HG03469 (cell line): ENCODE results near the gene ACOT7.
A peak's percentile ranks its signal among the peaks of the same experiment; 100 is the strongest.
"Not testable (repeated sequence)": the region's sequence is repeated elsewhere in the genome, so short reads cannot be mapped to it uniquely, and the experiment has no call there.

ENCODE experiments used
- ATAC-seq: cut with Tn5 transposase; IDR thresholded peaks from one replicate; pipeline ENCODE4 v1.9.1; 2021; ENCODE audit warnings: mild to moderate bottlenecking, moderate library complexity, moderate number of reproducible peaks; ENCODE audit not compliant: unreplicated experiment

The ACOT7 gene

DNA sequence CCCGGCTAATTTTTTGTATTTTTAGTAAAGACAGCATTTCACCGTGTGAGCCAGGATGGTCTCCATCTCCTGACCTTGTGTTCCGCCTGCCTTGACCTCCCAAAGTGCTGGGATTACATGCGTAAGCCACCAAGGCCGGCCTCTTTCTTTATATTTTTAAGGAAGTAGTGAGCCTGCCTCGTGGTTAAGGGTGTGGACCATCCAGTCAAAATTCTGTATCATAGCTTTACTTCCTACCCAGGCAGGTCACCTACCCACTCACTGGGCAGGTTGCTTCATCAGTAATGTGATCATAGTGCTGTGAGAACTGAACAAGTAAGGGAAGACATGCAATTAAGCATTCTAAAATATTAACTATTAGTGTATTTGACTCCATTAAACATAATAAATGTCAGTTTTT lies 8.1 kb upstream of the ACOT7 start:
- no peak for ATAC-seq

DNA sequence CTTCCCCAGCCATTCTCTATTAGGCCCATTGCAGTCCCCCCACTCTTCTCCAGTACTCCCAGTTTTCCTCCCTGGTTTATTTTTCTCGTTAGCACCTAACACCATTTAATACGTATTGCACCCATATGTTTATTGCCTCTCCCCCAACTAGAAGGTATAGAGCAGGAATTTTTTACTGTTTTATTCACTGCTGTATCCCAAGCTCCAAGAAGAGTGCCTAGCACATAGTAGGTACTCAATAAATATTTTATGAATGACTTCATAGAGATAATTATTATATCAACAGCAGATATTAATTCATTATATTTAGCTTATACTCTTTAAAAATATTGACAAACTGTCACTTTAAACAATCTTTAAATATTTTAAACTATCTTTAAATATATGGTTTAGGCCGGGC lies 5.7 kb upstream of the ACOT7 start:
- ATAC-seq = no peak

DNA sequence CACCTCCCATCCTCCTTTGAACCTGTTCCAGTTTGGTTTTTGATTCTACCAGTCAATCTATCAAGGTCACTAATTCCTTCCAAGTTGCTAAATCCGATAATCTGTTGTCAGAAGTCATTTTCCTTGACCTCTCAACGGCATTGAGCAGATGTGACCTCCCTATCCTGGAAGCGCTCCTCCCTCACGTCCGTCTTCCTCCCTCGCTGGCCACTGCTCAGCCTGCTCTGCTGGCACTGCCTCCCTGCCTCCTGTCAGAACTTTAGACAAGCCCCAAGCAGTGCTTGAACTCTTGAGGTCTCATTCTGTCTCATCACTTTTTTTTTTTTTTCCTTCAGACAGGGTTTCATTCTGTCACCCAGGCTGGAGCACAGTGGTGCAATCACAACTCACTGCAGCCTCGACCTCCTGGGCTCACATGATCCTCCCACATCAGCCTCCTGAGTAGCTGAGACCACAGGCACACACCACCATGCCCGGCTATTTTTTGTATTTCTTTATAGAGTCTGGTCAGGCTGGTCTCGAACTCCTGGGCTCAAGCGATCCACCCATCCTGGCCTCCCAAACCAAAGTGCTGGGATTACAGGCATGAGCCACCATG lies 4.4 kb upstream of the ACOT7 start:
- no peak for ATAC-seq

- ATAC-seq = no peak
These were observed 3.4 kb upstream of the ACOT7 start for GRCh38 chr1:6396998-6397397.

GRCh38 chr1:6395781-6396244 lies 2.2 kb upstream of the ACOT7 start:
- ATAC-seq = not testable (repeated sequence)

DNA sequence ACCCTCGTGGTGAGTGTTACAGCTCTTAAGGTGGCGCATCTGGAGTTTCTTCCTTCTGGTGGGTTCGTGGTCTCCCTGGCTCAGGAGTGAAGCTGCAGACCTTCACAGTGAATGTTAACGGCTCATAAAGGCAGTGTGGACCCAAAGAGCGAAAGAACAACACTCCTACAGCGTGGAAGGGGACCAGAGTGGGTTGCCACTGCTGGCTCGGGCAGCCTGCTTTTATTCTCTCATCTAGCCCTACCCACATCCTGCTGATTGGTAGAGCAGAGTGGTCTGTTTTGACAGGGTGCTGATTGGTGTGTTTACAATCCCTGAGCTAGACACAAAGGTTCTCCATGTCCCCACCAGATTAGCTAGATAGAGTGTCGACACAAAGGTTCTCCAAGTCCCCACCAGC lies 1.6 kb upstream of the ACOT7 start:
- not testable (repeated sequence) for ATAC-seq

- peak; percentile 3 for ATAC-seq
These were observed 663 bp downstream of the ACOT7 start for GRCh38 chr1:6392809-6393399.

GRCh38 chr1:6391951-6392808 lies 1.4 kb downstream of the ACOT7 start:
- no peak for ATAC-seq

GRCh38 chr1:6389971-6390370 lies 3.6 kb downstream of the ACOT7 start:
- no peak for ATAC-seq

DNA sequence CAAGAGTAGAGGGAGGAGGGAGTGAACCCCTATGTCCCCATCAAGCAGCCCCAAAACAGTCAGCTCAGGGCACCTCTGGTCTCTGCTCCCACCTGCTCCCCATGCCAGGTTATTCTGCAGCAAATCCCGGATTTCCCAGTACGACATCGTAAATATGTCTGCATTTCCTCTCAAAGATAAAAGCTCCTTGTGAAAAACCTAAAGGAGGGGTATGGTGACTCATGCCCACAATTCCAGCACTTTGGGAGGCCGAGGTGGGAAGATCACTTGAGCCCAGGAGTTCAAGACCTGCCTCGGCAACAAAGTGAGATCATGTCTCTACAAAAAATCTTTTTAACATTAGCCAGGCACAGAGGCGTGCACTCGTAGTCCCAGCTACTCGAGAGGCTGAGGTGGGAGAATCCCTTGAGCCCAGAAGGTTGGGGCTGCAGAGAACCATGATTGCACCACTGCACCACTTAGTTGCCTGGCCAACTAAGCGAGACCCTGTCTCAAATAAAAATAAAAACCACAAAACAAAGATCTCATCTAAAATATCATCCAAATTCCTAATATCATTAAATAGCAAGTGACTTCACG lies 7.1 kb downstream of the ACOT7 start:
- no peak for ATAC-seq

DNA sequence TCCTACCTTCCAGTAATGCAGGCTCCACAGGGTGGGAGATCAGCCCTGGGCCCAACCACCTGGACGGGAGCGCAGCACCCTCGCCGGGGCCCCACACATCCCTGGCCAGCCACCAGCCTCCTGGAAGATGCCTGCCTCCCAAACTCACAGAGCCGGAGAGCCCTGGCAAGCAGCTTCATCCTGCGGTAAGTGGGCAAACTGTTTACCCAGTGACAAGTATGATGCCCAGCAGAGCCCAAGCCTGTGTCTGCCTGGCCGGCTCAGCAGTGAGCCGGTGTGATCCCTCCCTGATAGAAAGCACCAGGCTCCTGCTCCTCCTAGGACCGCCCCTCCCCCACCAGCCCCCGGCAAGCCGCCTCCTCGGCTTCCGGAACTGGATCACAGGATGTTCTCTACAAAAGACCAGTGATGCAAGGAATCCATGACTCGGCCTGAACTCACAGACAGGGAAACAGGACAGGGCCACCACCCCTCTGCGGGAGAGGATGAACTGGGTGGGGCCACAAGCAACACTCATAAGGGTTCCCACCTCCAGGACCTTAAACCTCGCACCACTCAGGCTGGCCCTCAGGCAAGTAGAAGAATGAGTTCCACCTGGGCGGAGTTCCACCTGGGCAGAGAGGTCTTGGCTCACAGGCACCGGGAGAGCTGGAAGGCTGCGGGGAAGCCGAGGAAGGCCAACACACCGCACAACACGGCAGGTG lies 7.9 kb downstream of the ACOT7 start:
- ATAC-seq = no peak

DNA sequence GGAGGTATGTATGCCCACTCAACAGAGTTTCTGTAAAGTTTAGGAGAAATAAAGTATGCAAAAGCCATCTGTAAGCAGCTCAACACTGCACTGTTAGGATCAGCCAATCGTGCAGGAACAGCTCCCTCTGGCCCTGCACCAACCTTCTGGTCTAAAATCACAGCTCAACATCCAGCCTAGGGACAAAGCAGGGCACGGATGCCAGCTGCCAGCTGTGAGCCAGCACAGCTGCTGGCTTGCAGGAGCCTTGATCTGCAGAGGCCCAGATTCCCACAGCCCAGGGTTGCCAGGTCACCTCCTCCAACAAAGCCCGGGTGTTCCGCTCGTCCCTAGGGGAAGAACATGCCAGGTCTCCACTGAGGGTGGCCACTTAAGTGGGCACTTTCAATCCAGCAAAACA lies 8.6 kb downstream of the ACOT7 start:
- no peak for ATAC-seq

DNA sequence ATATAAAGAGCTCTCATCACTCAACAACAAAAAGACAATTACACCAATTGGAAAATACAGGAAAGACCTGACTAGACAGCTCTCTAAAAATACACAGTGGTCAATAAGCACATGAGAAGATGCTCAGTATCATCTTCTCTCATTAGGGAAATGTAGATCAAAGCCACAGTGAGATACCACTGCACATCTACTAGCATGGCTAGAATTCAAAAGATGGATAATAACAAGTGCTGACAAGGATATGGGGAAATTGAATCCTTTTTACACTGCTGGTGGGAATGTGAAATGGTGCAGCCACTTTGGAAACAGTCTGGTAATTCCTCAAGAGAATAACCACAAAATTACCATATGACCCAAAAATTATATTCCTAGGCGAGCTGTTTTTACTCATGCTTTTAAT lies 9.4 kb downstream of the ACOT7 start:
- no peak for ATAC-seq

DNA sequence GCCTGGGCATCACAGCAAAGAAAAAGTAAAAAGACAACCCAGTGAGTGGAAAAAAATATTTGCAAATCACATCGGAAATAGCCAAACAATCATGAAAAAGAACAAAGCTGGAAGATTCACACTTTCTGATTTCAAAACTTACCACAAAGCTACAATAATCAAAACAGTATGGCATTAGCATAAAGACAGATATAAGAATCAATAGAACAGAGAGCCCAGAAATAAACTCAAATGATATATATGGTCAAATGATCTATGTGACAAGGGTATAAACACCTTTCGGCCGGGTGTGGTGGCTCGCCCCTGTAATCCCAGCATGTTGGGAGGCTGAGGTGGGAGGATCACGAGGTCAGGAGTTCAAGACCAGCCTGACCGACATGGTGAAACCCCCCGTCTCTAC lies 13.5 kb downstream of the ACOT7 start:
- no peak for ATAC-seq

DNA sequence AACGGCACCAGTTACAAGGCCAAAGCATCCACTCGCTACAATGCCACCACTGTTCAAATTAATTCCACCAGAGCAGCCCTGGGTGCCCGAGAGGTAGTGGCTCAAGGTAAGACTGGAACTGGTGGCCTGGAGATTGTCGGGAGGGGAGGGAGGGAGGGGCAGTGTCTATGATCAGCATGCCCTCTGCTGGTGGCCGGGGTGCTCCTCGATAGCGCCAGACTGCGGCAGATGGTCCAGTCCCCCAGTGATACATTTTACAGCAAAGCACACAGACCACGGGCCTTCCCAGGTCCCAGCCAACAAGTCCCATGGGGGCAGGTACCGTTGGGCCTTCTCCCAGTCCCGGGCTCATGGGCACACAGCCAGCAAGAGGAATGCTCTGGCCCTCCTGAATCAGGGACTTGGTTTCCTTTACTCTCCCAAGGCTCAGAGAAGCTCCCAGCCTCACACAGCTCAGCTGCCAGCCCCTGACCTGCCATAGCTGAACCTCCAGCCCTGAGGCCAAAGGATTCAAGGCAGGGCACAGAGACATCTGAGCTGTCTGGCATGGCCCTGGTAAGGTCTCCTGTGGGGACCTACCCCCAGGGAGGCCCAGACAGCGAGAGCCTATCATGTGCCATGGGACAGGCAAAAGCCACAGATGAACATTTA lies 15.3 kb downstream of the ACOT7 start:
- no peak for ATAC-seq

DNA sequence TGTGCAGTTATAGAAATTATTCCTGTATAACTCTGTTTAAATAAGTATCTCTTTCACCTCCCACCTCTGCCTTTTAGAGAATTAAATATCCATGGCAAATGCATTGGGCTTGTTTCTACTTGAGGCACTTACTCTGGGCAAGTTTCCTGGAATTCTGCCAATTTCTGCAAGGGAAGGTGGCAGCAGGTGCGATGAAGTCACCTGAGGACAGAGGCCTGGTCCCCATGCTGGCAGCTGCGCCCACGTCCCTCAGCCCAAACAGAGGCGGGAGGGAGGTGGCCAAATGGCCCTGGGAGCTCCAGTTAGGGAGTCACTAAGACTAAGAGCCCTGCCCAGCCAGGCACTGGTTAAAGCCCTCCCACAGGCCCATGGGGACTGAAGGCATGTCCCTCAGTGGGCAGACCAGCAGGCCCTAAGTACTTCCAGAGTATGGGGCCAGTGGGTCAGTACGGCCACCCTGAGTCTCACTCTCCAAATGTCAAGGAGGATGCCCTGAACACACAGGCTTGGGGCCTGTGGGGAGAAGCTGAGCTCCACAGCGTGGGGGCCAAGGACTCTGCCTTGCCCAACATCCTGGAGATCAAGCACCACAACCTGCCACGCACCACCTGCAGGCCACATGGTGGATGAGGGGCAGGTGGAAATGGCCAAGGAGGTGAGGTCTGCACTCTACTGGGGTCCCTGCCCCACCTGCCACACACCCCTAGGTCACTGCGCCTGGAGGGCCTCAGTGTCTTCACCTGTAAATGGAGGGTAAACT lies 19.4 kb downstream of the ACOT7 start:
- no peak for ATAC-seq

- not testable (repeated sequence) for ATAC-seq
These were observed 21.3 kb downstream of the ACOT7 start for GRCh38 chr1:6372236-6372635.

DNA sequence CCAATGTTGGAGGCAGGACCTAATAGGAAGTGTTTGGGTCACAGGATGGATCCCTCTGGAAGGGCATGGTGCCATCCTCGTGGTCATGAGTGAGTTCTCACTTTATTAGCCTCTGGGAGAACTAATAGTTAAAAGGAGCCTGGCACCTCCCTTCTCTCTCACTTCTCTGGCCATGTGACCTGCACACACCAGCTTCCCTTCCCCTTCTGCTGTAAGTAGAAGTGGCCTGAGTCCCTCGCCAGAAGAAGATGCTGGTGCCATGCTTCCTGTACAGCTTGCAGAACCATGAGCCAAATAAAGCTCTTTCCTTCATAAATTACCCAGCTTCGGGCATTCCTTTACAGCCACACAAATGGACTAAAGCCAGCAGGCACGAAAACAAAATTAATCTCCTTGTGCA lies 23.6 kb downstream of the ACOT7 start:
- no peak for ATAC-seq

- ATAC-seq = no peak
These were observed 26.1 kb downstream of the ACOT7 start for GRCh38 chr1:6367381-6368012.
